ENCODE results near the gene CXXC4.

The CXXC4 gene

GRCh38 chr4:104519588-104519987 is 24.9 kb upstream of the CXXC4 start:
- TF ChIP-seq, protein P1, sequence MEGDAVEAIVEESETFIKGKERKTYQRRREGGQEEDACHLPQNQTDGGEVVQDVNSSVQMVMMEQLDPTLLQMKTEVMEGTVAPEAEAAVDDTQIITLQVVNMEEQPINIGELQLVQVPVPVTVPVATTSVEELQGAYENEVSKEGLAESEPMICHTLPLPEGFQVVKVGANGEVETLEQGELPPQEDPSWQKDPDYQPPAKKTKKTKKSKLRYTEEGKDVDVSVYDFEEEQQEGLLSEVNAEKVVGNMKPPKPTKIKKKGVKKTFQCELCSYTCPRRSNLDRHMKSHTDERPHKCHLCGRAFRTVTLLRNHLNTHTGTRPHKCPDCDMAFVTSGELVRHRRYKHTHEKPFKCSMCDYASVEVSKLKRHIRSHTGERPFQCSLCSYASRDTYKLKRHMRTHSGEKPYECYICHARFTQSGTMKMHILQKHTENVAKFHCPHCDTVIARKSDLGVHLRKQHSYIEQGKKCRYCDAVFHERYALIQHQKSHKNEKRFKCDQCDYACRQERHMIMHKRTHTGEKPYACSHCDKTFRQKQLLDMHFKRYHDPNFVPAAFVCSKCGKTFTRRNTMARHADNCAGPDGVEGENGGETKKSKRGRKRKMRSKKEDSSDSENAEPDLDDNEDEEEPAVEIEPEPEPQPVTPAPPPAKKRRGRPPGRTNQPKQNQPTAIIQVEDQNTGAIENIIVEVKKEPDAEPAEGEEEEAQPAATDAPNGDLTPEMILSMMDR (IDR thresholded peaks at IDR 0.05; ENCODE audit: insufficient read depth, low read depth, low read length, missing control alignments), result no peak
- DNase-seq (ENCODE audit: low read depth), result peak; percentile 33
- peak overlapping the region; percentile 33 for H3K4me3 ChIP-seq (ENCODE audit: low read depth, low read length)

DNA sequence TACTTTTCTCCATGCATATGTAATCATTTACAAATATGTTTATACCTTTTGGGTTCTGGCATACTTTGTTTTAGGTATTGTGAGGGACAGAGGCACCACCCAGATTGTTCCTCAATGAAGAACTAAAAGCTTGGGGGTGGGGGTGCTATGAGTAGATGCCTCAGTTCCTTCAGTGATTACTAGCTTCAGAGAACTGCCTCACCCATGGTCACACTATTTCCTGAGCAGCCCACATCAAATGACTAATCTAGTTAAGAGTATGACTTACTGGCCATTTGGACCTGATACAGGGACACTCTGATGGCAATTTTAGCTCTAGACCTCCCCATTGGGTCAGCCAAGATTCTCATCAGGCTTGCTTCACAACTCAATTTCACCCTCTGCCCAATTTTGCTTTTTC is 22.2 kb upstream of the CXXC4 start:
- no peak overlapping the region for H3K4me3 ChIP-seq (ENCODE audit: low read depth, low read length)
- no peak for DNase-seq (ENCODE audit: low read depth)
- TF ChIP-seq, protein P1 (IDR thresholded peaks at IDR 0.05; ENCODE audit: insufficient read depth, low read depth, low read length, missing control alignments), result no peak

DNA sequence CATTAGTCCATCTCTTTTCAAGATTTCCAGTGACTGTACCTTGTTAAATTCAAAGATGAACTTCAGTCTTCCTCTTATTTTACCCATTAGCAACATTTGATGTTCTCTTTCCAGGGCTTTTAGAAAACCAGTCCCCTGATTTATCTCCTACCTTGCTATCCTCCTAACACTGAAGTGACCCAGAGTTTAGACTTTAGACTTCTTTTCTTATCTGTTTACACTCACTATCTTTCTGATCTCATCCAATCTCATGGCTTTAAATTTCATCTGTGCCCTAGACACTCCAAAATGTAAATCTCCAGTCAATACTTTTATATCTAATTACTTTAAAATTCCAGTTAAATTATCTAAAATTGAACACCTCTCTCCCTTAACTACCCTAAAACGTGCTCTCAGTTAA is 13.5 kb upstream of the CXXC4 start:
- TF ChIP-seq, protein P1 (IDR thresholded peaks at IDR 0.05; ENCODE audit: insufficient read depth, low read depth, low read length, missing control alignments), result no peak
- H3K4me3 ChIP-seq (ENCODE audit: low read depth, low read length), result no peak overlapping the region
- no peak for DNase-seq (ENCODE audit: low read depth)

DNA sequence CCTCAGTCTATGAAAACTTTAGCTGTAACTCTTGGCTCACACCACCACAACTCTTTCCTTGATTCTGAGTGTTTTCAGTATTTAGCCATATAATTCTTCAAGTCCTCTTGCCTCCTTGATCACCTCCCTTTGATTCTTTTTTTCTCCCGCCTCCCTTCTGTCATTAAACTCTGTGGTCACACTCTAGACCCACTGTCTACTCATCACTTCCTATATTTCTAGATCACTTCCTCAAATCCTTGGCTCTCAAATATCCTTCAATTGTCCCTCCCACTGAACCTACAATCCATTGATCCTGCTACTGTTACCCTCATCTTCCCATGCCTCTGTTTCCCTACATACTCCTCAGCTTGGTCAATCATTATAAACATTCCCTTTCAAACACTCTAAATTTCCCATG is 12.4 kb upstream of the CXXC4 start:
- TF ChIP-seq, protein P1 (IDR thresholded peaks at IDR 0.05; ENCODE audit: insufficient read depth, low read depth, low read length, missing control alignments), result no peak
- DNase-seq (ENCODE audit: low read depth), result no peak
- H3K4me3 ChIP-seq (ENCODE audit: low read depth, low read length), result no peak overlapping the region

- no peak overlapping the region for H3K4me3 ChIP-seq (ENCODE audit: low read depth, low read length)
- TF ChIP-seq, protein P1 (IDR thresholded peaks at IDR 0.05; ENCODE audit: insufficient read depth, low read depth, low read length, missing control alignments), result no peak
- DNase-seq (ENCODE audit: low read depth), result no peak
Observed at GRCh38 chr4:104504536-104504935, 9.8 kb upstream of the CXXC4 start.

DNA sequence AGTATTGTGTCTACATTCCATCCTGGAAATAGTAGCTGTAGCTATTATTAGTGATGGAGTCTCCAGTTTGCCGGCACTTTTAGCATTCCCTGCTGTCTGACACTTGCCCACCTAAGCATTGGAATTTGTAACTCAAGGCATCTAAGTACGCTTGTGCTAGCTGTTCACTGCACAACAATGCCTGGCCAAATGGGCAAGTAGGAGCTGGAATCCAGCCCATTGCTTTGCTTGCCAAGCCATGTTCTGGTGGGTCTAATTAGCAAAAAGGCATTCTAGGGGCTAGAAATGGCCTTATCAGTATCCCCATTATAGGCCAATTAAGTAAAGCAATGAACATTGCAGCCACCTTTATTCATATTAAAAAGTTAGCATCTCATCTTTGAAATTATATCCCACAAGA is 7.8 kb upstream of the CXXC4 start:
- no peak for DNase-seq (ENCODE audit: low read depth)
- TF ChIP-seq, protein P1 (IDR thresholded peaks at IDR 0.05; ENCODE audit: insufficient read depth, low read depth, low read length, missing control alignments), result no peak
- no peak overlapping the region for H3K4me3 ChIP-seq (ENCODE audit: low read depth, low read length)

DNA sequence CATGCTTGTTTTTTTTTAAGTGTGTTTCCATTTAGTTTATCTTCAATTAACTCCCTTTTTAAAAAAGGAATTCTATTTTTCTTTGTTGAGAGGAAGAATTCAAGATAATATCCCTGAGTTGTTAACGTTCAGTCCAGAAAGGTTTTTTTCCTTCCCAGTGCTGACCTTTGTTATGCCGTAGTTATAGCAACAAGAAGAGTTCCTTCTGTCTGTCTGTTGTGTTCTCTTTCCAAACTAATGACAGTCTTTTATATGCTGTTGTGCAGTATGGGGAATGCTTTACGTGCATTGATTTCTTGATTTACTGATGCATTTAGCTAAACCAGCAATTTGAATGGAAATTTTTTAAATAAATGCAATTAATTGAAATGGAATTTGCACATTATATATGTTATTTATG is 6.6 kb upstream of the CXXC4 start:
- TF ChIP-seq, protein P1 (IDR thresholded peaks at IDR 0.05; ENCODE audit: insufficient read depth, low read depth, low read length, missing control alignments), result no peak
- no peak overlapping the region for H3K4me3 ChIP-seq (ENCODE audit: low read depth, low read length)
- no peak for DNase-seq (ENCODE audit: low read depth)
